ENCODE data around the gene SLIT1. TPM values are rescaled to one million over a fixed set of nuclear protein-coding genes. Genes with fewer than 3 reads are reported as not detected.

Gene SLIT1
- total and polyA plus RNA-seq, 2 of the 8 experiments (the other 6 are each of a cell fraction or from before 2014, with no cell fraction given), result 0.70 to 0.88 TPM

- Histone ChIP-seq H3K27me3 (replicated peaks in 1 of 4; ENCODE audit: control insufficient read depth in 3 of 4, extremely low read depth in 1 of 4, insufficient read depth in 3 of 4, low read length in 3 of 4) (no peaks in the 10 kb centered on the region), H4K5ac (ENCODE audit: insufficient read length, low read depth, low read length) (no peak overlapping the region), H2AK5ac (ENCODE audit: low read depth, low read length) (no peak overlapping the region), H2AFZ (ENCODE audit: low read length) (no peak overlapping the region), H3K79me1 (ENCODE audit: low read depth, low read length) (no peaks in the 10 kb centered on the region), H3K9me3 (ENCODE audit: insufficient read depth in 2 of 2, low read depth in 1 of 2, low read length in 1 of 2) (no peaks in the 10 kb centered on the region), H3K23me2 (ENCODE audit: low read depth, low read length) (no peaks in the 10 kb centered on the region), H3K36me3 (ENCODE audit: control insufficient read depth in 2 of 4, insufficient read depth in 4 of 4, low read length in 3 of 4) (no peaks in the 10 kb centered on the region), H3K4me2 (ENCODE audit: insufficient read depth in 1 of 2, low read depth in 2 of 2, low read length in 2 of 2) (no peak overlapping the region), H3K27ac (ENCODE audit: low read depth, low read length) (no peak overlapping the region), H3K4me1 (replicated peaks in 1 of 4; ENCODE audit: control insufficient read depth in 3 of 4, insufficient read depth in 4 of 4, low read length in 3 of 4) (peaks cover 0 to 4% (median 1%) of the 10 kb centered on the region in 4 experiments; a peak in 4 of 7 replicates), H2BK20ac (ENCODE audit: low read length) (no peak overlapping the region), H3K4ac (replicated peaks; ENCODE audit: insufficient read length, low read depth, low read length) (no peak overlapping the region), H3K9ac (replicated peaks in 1 of 4; ENCODE audit: extremely low read depth in 1 of 4, low read depth in 3 of 4, low read length in 3 of 4) (no peak overlapping the region), H3K23ac (ENCODE audit: insufficient read length) (no peak overlapping the region), H3K4me3 (ENCODE audit: extremely low read depth in 1 of 4, insufficient read depth in 2 of 4, low read depth in 3 of 4, low read length in 4 of 4) (no peak overlapping the region), H2BK15ac (ENCODE audit: low read length) (no peak overlapping the region), H3K18ac (ENCODE audit: extremely low read depth, low read length) (no peak overlapping the region), H2BK12ac (ENCODE audit: low read depth, low read length) (no peak overlapping the region), H3K56ac (replicated peaks; ENCODE audit: insufficient read length, low read depth, low read length) (no peak overlapping the region), H2BK5ac (ENCODE audit: low read depth, low read length) (no peak overlapping the region), H2BK120ac (replicated peaks; ENCODE audit: low read depth, low read length) (no peak overlapping the region), H4K91ac (replicated peaks; ENCODE audit: insufficient read length, low read length) (no peak overlapping the region), H3K79me2 (ENCODE audit: control insufficient read depth in 1 of 2, insufficient read depth in 2 of 2, low read length in 2 of 2) (no peaks in the 10 kb centered on the region), H4K20me1 (replicated peaks in 1 of 2; ENCODE audit: control insufficient read depth in 1 of 2, insufficient read depth in 2 of 2, low read length in 2 of 2) (no peaks in the 10 kb centered on the region), H4K8ac (ENCODE audit: extremely low read depth, insufficient read depth, low read length) (no peak overlapping the region), H3K14ac (ENCODE audit: insufficient read length) (no peak overlapping the region)
- FAIRE-seq (no peak), DNase-seq (ENCODE audit: low read depth in 1 of 2, low spot score in 2 of 2) (no peak)
- POLR2A ChIA-PET (ENCODE audit: partially characterized antibody), result interaction anchor here (1.2 kb wide), 1 partner anchor 9 kb away, joined by 3 read pairs; no protein-coding TSS in a partner anchor
- TF ChIP-seq PHF8 (conservative IDR thresholded peaks at IDR 0.05; ENCODE audit: low read depth, low read length), result no peak
- no peak for TF ChIP-seq TAF1 (IDR thresholded peaks at IDR 0.05; ENCODE audit: low read depth, low read length)
- no peak for TF ChIP-seq EGR1 (IDR thresholded peaks at IDR 0.05; ENCODE audit: borderline replicate concordance, low read depth, low read length)
- no peak for TF ChIP-seq SIRT6 (IDR thresholded peaks at IDR 0.05; ENCODE audit: low read length)
- no peak for TF ChIP-seq CTCF (IDR thresholded peaks at IDR 0.05; ENCODE audit: control extremely low read depth in 1 of 3, insufficient read depth in 1 of 3, low read depth in 1 of 3, low read length in 3 of 3)
- no peak for TF ChIP-seq CBX8 (IDR thresholded peaks at IDR 0.05; ENCODE audit: borderline replicate concordance, low read depth, low read length)
- no peak for TF ChIP-seq SAP30 (IDR thresholded peaks at IDR 0.05; ENCODE audit: insufficient read depth, insufficient replicate concordance, low read length)
- no peak for TF ChIP-seq CHD2 (IDR thresholded peaks at IDR 0.05; ENCODE audit: low read length)
- 96% methylated on average over 13 of the region's 16 CpGs; no CpG with 5 or more reads in 1 of the 2 experiments for WGBS, 2 experiments (ENCODE audit: extremely low coverage in 1 of 2, insufficient coverage in 1 of 2, insufficient read length in 1 of 2, insufficient replicate concordance in 2 of 2, low coverage in 1 of 2, low lambda C conversion rate in 2 of 2, missing lambda C conversion rate in 1 of 2)
- CTCF ChIA-PET (ENCODE audit: partially characterized antibody), result interaction anchor here (0.7 to 8.1 kb wide), 11 partner anchors 8 to 70 kb away, joined by 3 to 47 read pairs (median 4); no protein-coding TSS in a partner anchor
These were observed 183.1 kb downstream of the SLIT1 start for GRCh38 chr10:97002670-97003069.

Measured in H1 (cell line).